ENCODE measurements around the gene ADAMTS12. TPM values are rescaled to one million over a fixed set of nuclear protein-coding genes. Genes with fewer than 3 reads are reported as not detected.

ADAMTS12 gene
- total and polyA plus RNA-seq, 10 of the 15 experiments (the other 5 are each of a cell fraction or from before 2014, with no cell fraction given), result 0.11 to 35.8 (median 20.7) TPM

DNA sequence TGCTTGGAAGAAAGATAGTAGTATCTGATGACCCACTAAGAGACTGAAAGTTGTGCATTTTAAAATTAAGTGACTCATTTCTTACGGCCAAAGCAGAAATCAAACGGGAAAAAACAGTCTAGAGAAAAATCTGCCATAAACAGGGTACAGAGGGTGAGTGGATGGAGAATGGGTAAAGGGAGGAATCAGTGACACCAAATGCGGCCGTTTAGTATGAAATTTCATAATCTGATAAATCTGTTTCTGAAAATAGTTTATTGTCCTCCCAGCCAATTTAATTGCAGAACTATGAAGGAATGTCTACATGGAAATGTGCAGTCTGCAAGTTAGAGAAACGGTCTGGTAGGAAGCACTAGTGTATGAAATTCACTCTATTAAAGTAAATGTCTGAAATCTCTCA lies 39.5 kb downstream of the ADAMTS12 start:
- Histone ChIP-seq H3K4me3 (no peak overlapping the region), H4K20me1 (ENCODE audit: control insufficient read depth, insufficient read depth) (no peaks in the 10 kb centered on the region), H3K9ac (ENCODE audit: control insufficient read depth, insufficient read depth, low read length) (no peak overlapping the region), H3K27ac (ENCODE audit: control insufficient read depth, insufficient read depth) (no peak overlapping the region), H3K4me2 (ENCODE audit: control insufficient read depth, insufficient read depth) (no peak overlapping the region), H3K27me3 (replicated peaks in 1 of 2; ENCODE audit: control insufficient read depth in 2 of 2, insufficient read depth in 2 of 2, low read length in 1 of 2) (no peaks in the 10 kb centered on the region), H3K79me2 (ENCODE audit: control insufficient read depth, insufficient read depth, low read length) (peaks cover 4% of the 10 kb centered on the region; the same call in 1 of the 2 replicates), H3K36me3 (ENCODE audit: control insufficient read depth in 2 of 2, insufficient read depth in 2 of 2, low read length in 1 of 2) (no peaks in the 10 kb centered on the region), H2AFZ (ENCODE audit: control insufficient read depth, low read depth, low read length) (no peak overlapping the region), H3K4me1 (ENCODE audit: control insufficient read depth, insufficient read depth, low read length) (peaks cover 69% of the 10 kb centered on the region), H3K9me3 (replicated peaks; ENCODE audit: control insufficient read depth, insufficient read depth, low read length) (no peaks in the 10 kb centered on the region; the same call in 1 of the 3 replicates)
- WGBS (ENCODE audit: insufficient coverage, insufficient replicate concordance, low lambda C conversion rate, missing lambda C conversion rate), result 78% methylated on average over 5 of the region's 5 CpGs
- no TSS peak for BruUV-seq (replicated peaks)
- no peak for FAIRE-seq
- intact Hi-C loops (cut with micrococcal nuclease; ENCODE audit: unreplicated experiment) (loop anchor here (5.0 kb wide), 2 partner anchors 220 to 265 kb away; no protein-coding TSS in a partner anchor), in situ Hi-C loops (cut with MboI) (no loop called here)
- DNase-seq (ENCODE audit: low read depth, low spot score), result no peak
- no peak for TF ChIP-seq KDM1A (IDR thresholded peaks at IDR 0.05; ENCODE audit: borderline replicate concordance)
- TF ChIP-seq NBN (IDR thresholded peaks at IDR 0.05), result no peak
- 0 out of 2 replicates have a peak, but pooled peaks have one; percentile 17 for TF ChIP-seq JUNB (IDR thresholded peaks at IDR 0.05)
- TF ChIP-seq ATF7 (IDR thresholded peaks at IDR 0.05; ENCODE audit: low read depth), result no peak
- no peak for TF ChIP-seq CHD2 (IDR thresholded peaks at IDR 0.05; ENCODE audit: borderline replicate concordance, low read depth, low read length)
- no peak for TF ChIP-seq SMAD1 (IDR thresholded peaks at IDR 0.05; ENCODE audit: low read depth, partially characterized antibody)
- TF ChIP-seq RELA (IDR thresholded peaks at IDR 0.05; ENCODE audit: borderline replicate concordance, partially characterized antibody), result no peak
- TF ChIP-seq, protein P1, sequence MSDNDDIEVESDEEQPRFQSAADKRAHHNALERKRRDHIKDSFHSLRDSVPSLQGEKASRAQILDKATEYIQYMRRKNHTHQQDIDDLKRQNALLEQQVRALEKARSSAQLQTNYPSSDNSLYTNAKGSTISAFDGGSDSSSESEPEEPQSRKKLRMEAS (IDR thresholded peaks at IDR 0.05; ENCODE audit: low read depth, low read length), result no peak
- ATAC-seq, result no peak
- POLR2A ChIA-PET, result interaction anchor here (2.3 kb wide), 1 partner anchor 177 kb away, joined by 8 read pairs; no protein-coding TSS in a partner anchor
- SMC1A ChIA-PET (ENCODE audit: uncharacterized antibody, unreplicated experiment), result interaction anchor here (1.8 to 7.2 kb wide), 5 partner anchors 26 to 177 kb away, joined by 5 to 80 read pairs (median 20); partner anchors contain the start of gene RXFP3
- RAD21 ChIA-PET (ENCODE audit: unreplicated experiment), result interaction anchor here (2.7 to 4.7 kb wide), 3 partner anchors 74 to 176 kb away, joined by 15 to 111 read pairs (median 31); no protein-coding TSS in a partner anchor
- CTCF ChIA-PET, result interaction anchor here (1.2 to 2.5 kb wide), 2 partner anchors 81 to 383 kb away, joined by 3 to 32 read pairs; no protein-coding TSS in a partner anchor
